ENCODE data around the gene ADCY3. TPM values are rescaled to one million over a fixed set of nuclear protein-coding genes. Genes with fewer than 3 reads are reported as not detected.

Gene ADCY3
- total RNA-seq, 1 experiment from 2014 or later: 39.5 TPM

GRCh38 chr2:24859968-24860600 lies 60.0 kb downstream of the ADCY3 start:
- H3T11ph ChIP-seq (ENCODE audit: low read length): no peak overlapping the region
- no peak overlapping the region for H3K18ac ChIP-seq (ENCODE audit: insufficient read length, low read depth, low read length)
- no peaks in the 10 kb centered on the region for H3K9me3 ChIP-seq (ENCODE audit: control insufficient read depth, low read depth, low read length)
- Mint-ChIP-seq H3K4me3 (no peak overlapping the region), H3K4me1 (no peaks in the 10 kb centered on the region), H3K27me3 (ENCODE audit: low read depth) (no peaks in the 10 kb centered on the region), H3K9me3 (no peaks in the 10 kb centered on the region), H3K27ac (no peak overlapping the region), H3K36me3 (ENCODE audit: insufficient read depth in 1 of 3, low read depth in 3 of 3) (peaks cover 0 to 8% (median 5%) of the 10 kb centered on the region in 3 experiments; a peak in 1 of 7 replicates)
- H2AK5ac ChIP-seq (ENCODE audit: insufficient read length, low read length): no peak overlapping the region
- H3K79me2 ChIP-seq (ENCODE audit: insufficient read depth, low read length): no peaks in the 10 kb centered on the region
- no peak overlapping the region for H3K9ac ChIP-seq (ENCODE audit: extremely low read depth, insufficient read length, low read length)
- no peak overlapping the region for H4K8ac ChIP-seq (replicated peaks; ENCODE audit: insufficient read length, low read depth, low read length)
- H2AFZ ChIP-seq (ENCODE audit: low read length): no peak overlapping the region
- no peak overlapping the region for H3K4ac ChIP-seq (ENCODE audit: low read depth, low read length)
- H3K14ac ChIP-seq (ENCODE audit: insufficient read depth, low read length): no peak overlapping the region
- WGBS (ENCODE audit: extremely low coverage, insufficient read length, low lambda C conversion rate): no CpG with 5 or more reads among the region's 15 CpGs
- H2BK5ac ChIP-seq (ENCODE audit: insufficient read length, low read length): no peak overlapping the region
- H2BK12ac ChIP-seq (ENCODE audit: insufficient read length, low read depth, low read length): no peak overlapping the region
- no peak overlapping the region for H2BK15ac ChIP-seq (ENCODE audit: low read depth, low read length)
- no peak overlapping the region for H2BK20ac ChIP-seq (ENCODE audit: low read depth, low read length, poor library complexity, severe bottlenecking)
- no peak overlapping the region for H4K91ac ChIP-seq (ENCODE audit: insufficient read length, low read depth, low read length)
- no peak for TF ChIP-seq CTCF (conservative IDR thresholded peaks at IDR 0.05)
- no peak overlapping the region for H3K23ac ChIP-seq (ENCODE audit: insufficient read length, low read depth, low read length)
- no peak overlapping the region for H2BK120ac ChIP-seq (ENCODE audit: low read depth, low read length, poor library complexity, severe bottlenecking)
- no peaks in the 10 kb centered on the region for H3K4me1 ChIP-seq (ENCODE audit: insufficient read depth, low read length)
- no peak overlapping the region for H4K5ac ChIP-seq (ENCODE audit: insufficient read length, low read depth, low read length)
- H3K79me1 ChIP-seq (ENCODE audit: insufficient read depth, low read depth, low read length, poor library complexity, severe bottlenecking): no peaks in the 10 kb centered on the region
- no peaks in the 10 kb centered on the region for H4K20me1 ChIP-seq (ENCODE audit: control insufficient read depth, insufficient read depth, insufficient read length)
- no peaks in the 10 kb centered on the region for H3K27me3 ChIP-seq (ENCODE audit: insufficient read depth, low read length)
- H3K56ac ChIP-seq (ENCODE audit: insufficient read length, low read depth, low read length): no peak overlapping the region
- H3K27ac ChIP-seq (ENCODE audit: insufficient read length, low read depth, low read length): no peak overlapping the region
- H3K23me2 ChIP-seq (ENCODE audit: insufficient read length, low read depth, low read length, poor library complexity, severe bottlenecking): no peaks in the 10 kb centered on the region
- DNase-seq: no peak
- no peak overlapping the region for H3K4me2 ChIP-seq (ENCODE audit: insufficient read depth, insufficient read length, low read length)

Measured in H9 (cell line).